RPMI8226 (cell line): ENCODE data around the gene NRXN3.

ENCODE experiments used
- DNase-seq: peaks from one replicate; pipeline ENCODE4 v3.0.0-alpha.2; 2015

The NRXN3 gene

GRCh38 chr14:78598046-78598920 lies 428.1 kb downstream of the NRXN3 start:
- peak; percentile 60 for DNase-seq

- no peak for DNase-seq
These were observed 435.0 kb downstream of the NRXN3 start for GRCh38 chr14:78605025-78605762.

GRCh38 chr14:78605897-78606500 lies 435.8 kb downstream of the NRXN3 start:
- no peak for DNase-seq

- DNase-seq, result no peak
These were observed 439.0 kb downstream of the NRXN3 start for GRCh38 chr14:78608998-78609787.

- DNase-seq, result no peak
These were observed 440.8 kb downstream of the NRXN3 start for GRCh38 chr14:78610994-78611393.

GRCh38 chr14:78611796-78612571 lies 441.8 kb downstream of the NRXN3 start:
- no peak for DNase-seq

- DNase-seq, result no peak
These were observed 442.5 kb downstream of the NRXN3 start for GRCh38 chr14:78612666-78613065.

- no peak for DNase-seq
These were observed 444.4 kb downstream of the NRXN3 start for GRCh38 chr14:78614593-78614992.

GRCh38 chr14:78617735-78618134 lies 447.6 kb downstream of the NRXN3 start:
- no peak for DNase-seq

- DNase-seq, result no peak
These were observed 448.2 kb downstream of the NRXN3 start for GRCh38 chr14:78618368-78618767.

- no peak for DNase-seq
These were observed 456.9 kb downstream of the NRXN3 start for GRCh38 chr14:78627114-78627513.

GRCh38 chr14:78631551-78631950 lies 461.4 kb downstream of the NRXN3 start:
- DNase-seq, result no peak

- DNase-seq, result no peak
These were observed 463.6 kb downstream of the NRXN3 start for GRCh38 chr14:78633752-78634151.

GRCh38 chr14:78637489-78637888 lies 467.3 kb downstream of the NRXN3 start:
- DNase-seq, result no peak

GRCh38 chr14:78637908-78638475 lies 467.8 kb downstream of the NRXN3 start:
- DNase-seq, result no peak

GRCh38 chr14:78638926-78639325 lies 468.8 kb downstream of the NRXN3 start:
- DNase-seq, result no peak

- no peak for DNase-seq
These were observed 474.8 kb downstream of the NRXN3 start for GRCh38 chr14:78644824-78645559.

GRCh38 chr14:78652727-78653126 lies 482.6 kb downstream of the NRXN3 start:
- DNase-seq, result no peak

GRCh38 chr14:78653173-78653572 lies 483.0 kb downstream of the NRXN3 start:
- DNase-seq, result no peak

- DNase-seq, result no peak
These were observed 487.3 kb downstream of the NRXN3 start for GRCh38 chr14:78657451-78657850.

GRCh38 chr14:78664841-78665240 lies 494.7 kb downstream of the NRXN3 start:
- DNase-seq, result no peak
